GM19452 (cell line): Measurements from ENCODE around the gene CST3.
"Not testable (repeated sequence)": the region's sequence is repeated elsewhere in the genome, so short reads cannot be mapped to it uniquely, and the experiment has no call there.

Experiments
- ATAC-seq: cut with Tn5 transposase; IDR thresholded peaks from one replicate; pipeline ENCODE4 v1.9.1; 2021; ENCODE audit not compliant: unreplicated experiment

Gene CST3

DNA sequence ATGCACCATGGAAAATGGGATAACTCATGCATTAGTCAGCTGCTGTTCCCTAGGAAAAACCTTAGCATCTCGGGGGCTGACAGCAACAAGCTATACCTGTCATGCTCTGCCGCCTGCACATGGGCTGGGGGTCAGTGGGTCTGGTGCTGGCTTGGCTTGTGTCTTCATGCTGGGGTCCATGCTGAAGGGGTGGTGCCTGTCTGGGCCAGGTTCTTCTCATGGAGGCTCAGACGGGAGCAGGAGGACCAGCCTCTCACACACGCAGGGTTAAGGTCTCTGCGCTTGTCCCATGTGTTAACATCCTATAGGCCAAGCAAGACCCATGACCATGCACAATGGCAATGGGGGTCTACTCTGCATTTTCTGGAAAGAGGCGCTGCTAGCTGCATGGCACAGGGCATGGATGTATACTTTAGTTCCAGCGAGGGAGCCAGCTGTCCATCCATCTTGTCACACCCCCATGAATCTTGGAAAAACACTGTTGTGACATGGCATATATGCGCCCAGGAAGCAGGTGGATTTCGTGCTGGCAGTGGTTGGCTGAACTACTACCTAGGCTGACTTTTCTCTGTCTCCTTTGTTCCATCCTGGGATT, 24.6 kb upstream of the CST3 start:
- no peak for ATAC-seq

DNA sequence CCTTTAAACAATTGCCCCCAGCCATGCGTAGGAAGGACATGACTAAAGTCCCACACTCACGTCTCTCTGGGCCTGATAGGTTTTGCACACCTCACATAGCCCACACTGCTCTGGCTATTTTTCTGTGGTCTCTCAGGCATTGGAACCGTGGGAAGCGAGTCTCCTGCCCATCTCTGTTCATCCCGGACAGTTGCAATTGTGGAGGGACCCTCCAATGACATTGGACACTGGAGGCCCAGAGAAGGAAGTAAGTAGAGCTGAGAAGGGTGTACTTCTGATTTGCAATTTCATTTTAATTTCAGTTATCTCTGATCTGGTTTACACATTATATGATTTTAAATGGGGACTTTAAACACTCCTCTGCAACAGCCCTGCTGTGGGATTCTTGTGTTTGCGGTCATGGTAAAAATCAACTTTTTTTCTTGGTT, 23.3 kb upstream of the CST3 start:
- ATAC-seq = no peak

DNA sequence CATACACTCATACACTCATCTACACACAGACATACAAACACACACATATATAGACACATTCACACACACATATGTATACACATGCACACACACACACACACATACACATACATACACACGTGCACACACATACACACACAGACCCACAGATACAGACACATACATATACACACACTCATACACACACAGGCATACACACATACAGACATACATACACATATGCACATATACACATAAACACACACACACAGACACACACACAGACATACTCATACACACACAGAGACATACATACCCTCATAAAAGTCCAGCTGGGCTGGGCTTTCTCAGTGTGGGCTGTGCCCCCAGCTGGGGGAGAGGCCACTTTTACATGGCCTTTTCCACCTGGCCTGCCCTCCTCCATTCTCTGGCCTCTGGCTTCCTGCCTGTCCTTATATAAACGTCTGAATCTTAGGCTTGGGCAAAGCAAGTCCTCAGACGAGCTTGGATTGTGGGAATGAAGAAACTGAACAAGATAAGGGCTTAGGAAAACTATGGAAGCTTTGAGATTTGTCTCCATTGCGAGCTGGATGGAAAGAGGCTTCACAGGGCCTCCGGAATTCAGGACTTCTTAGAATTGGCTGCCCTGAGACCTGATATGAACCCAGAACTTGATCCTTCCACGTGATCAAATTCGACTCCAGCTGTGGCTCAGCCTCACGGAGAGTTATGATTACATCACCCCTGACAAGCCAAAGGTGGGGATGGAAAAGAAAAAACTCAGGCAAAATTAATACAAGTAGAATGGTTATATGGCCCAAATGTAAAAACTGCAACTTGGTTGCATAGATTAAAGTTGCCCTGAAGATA, 22.5 kb upstream of the CST3 start:
- no peak for ATAC-seq

DNA sequence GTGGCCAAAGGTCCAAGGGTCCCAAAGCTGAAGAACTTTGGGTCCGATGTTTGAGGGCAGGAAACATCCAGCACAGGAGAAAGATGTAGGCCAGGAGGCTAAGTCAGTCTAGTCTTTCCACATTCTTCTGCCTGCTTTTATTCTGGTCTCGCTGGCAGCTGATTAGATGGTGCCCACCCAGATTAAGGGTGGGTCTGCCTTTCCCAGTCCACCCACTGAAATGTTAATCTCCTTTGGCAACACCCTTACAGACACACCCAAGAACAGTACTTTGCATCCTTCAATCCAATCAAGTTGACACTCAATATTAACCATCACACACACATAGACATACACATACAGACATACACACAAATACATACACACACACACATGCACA, 21.8 kb upstream of the CST3 start:
- ATAC-seq = not testable (repeated sequence)

DNA sequence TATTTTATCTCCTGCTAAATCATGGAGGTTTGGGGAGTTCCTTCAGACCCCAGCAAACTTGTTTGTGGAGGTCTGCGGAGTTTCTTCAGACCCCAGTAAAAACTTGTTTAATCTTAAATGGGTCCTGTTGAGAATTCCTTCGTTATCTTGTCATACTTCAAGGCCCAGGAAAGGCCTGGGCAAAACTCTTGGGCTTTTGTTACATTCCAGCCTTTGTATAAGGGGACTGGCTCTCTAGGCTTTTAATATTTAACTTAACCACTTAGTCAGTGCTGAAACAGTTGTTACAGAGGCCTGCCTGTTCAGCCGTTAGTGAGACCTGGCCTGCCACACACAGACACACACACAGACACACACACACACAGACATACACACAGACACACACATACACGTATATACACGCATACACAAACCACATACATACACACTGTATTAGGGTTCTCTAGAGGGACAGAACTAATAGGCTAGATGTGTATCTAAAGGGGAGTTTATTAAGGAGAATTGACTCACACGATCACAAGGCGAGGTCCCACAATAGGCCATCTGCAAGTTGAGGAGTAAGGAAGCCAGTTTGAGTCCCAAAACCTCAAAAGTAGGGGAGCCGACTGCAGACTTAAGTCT, 21.3 kb upstream of the CST3 start:
- no peak for ATAC-seq

DNA sequence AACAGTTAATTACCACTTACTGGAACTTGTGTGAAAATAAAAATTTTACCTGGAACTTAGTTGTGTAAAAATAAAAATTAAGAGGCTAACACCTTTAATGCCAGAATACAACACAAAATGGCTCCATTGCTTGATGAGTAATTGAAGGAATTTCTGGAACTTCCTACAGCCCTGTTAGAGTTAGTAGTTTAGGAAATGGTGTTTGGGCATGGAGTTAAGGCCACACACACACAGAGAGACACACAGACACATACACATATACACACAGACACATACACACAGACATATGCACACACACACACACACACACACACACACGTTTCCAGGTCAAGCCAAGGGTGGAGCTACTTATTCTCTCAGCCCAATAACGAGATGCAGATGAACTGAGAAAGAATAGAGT, 20.6 kb upstream of the CST3 start:
- ATAC-seq = no peak

DNA sequence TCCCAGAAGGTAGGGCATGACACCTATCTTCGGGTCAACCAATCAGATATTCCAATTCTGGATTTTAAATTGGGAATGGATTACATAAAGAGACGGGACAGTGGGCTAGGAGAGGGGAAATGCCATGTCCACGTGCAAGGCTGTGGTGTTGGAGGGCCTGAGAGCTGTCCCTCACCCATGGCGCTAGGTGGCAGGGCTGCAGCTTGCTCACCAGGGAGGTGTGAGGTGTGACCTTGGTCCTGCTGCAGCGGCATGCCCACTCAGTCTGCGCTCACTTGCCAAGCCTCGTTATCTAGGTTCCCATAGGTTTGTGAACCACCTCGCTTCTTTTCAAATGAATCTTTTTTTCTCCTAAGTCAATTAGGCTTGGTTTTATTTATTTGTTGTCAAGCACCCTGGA, 19.4 kb upstream of the CST3 start:
- ATAC-seq = no peak

DNA sequence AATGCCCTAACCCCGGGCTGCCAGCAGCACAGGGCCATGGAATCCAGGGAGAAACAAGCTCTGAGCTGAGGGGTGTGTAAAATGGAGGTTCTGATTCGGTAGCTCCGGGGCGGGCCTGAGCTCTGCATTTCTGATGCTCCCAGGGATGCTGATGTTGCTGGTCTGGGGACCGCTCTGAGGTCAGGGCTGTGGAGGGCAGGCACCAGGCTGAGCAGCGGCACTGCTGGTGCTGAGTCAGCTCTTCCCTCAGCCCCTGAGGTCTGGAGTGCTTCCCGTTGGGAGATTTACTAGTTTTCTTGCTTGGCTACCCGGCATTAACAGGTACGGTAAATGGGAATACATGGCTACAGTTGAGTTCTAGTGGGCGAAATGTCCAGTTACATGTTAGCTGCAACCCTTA, 18.6 kb upstream of the CST3 start:
- no peak for ATAC-seq

DNA sequence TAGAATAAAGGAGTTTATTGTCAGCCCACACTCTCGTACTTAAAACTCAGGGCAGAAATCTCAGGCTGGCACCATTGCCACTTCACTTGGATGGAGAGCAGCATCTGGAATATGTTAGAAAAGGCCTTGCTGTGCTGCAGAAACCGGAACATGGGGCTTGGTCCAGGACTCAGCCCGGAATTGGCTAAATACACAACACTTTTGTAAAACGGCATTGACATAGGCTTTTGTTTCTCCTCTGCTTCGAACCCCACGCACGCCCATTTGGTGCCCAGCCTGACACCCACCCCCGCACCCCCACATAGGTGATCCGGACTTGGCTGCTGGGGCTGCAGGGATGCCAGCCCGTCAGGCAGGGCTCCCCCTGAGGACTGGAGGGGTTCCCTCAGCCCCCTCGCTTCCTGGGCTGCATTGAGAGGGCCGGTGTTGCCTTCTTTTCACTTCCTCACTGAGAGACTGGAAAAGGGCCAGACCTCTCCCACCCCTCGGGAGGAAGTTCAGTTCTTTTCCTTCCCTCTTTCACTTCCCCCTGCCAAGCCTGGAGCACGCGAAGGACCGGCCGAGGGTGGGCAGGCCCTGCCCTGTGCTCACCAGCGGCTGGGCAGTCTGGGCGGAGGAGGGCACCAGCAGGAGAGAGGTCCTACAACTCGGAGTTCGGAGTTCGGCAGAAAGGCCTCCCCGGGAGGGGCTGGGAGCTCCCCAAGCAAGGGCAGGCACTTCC, 17.9 kb upstream of the CST3 start:
- ATAC-seq = no peak

DNA sequence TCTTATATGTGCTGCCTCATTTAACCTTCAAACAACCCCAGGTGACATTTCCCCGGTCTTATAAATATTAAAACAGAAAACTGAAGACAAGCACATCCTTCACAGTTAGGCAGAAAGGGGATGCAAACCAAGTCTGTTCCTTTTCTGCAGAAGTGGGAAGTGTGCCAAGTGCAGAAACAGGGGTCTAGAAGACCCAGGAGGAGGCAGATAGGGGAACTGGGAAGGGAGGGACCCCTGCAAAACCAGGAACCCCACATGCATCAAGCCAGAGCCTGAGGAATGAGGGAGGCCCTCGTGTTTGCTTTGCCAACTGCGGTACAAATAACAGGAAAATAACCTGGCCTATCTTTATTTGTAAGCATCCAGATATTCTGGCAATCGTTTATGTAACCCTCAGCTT, 17.0 kb upstream of the CST3 start:
- no peak for ATAC-seq

DNA sequence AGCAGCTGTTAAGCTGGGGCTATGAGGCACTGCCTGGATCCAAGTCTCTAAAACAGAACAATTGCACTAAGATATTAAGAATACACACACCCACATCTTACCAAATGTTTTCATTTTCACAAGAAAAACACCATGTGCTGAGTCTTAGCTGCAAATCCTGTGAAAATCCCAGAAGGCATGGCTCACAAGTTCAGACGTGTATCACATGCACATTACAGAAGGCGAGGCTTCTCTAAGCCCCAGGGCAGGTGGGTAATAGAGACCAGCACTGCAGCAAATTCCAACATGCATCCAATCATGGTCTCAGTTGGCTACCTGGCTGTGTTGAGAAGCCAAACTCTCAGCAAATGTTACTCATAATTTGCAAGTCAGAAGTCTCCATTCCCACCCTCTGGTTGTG, 16.2 kb upstream of the CST3 start:
- no peak for ATAC-seq

DNA sequence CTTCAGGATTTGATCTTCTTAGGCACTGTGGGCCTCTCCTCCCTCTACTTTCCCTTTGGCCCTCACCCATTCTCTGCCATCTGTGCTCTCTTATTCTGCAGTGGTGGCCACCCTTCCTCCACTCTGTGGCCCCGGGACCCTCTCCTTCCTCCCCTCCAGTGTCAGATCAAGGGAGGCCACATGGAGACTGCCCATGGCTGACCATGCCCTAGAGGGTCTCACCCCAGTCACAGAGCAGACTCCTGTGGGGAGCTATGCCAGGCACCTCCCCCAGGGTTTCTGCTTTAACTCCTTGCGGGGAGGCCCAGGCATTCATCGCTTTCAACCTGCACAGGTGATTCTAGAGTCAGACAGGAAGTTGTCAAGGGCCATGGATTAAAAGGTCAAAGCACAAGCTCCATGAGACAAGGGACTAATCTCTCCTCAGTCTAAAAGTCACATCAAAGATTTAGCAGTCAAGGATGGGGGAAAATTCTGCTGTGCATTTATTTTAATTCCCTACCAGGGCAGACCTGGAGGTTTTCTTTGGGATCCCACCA, 15.7 kb upstream of the CST3 start:
- ATAC-seq = no peak

DNA sequence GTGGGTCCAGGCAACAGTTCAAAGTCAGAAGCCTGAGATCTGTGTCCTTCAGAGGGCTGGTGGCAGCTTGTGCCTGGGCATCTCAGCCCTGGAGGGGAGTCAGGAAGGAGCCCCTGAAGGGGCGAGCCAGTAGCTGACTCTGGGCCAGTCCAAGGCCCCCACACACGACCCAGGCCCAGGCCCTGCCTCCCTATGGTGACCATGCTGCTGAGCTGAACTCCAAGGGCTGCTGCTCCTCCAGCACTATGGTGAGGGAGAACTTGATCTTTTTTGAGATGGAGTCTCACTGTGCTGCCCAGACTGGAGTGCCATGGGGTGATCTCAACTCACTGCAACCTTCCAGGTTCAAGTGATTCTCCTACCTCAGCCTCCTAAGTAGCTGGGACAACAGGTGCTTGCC, 15.2 kb upstream of the CST3 start:
- no peak for ATAC-seq

DNA sequence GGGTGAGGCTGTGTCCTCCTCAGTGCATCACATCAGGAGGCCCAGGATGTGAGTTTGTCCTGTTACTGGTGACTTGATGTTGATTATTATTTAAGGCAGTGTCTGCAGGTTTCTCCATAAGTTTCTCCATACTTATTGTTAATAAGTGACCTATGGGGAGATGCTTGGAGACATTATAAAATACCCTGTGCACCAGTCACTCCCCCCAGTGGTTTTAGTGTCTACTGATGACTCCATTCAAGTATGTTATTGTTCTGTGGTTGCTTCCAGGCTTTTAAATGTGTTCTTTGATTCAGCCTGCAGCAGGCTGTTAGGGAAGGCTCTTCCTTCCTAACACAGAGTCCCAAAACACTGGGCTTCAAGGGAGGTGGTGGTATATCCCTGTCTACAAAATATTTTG, 14.6 kb upstream of the CST3 start:
- ATAC-seq = no peak

DNA sequence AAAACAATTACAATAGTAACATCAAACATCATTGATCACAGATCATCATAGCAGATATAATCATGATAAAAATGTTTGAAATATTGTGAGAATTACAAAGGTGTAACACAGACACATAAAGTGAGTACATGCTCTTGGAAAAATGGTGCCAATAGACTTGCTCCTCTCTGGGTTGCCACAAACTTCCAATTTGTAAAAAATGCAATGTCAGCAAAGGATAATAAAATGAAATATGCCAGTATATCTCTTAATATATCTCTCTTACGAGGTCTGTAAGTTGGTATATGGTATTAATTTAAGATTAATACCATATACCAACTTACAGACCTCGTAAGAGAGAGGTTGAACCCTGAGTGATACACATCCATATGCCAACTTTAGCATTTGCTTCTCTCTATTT, 13.4 kb upstream of the CST3 start:
- no peak for ATAC-seq

DNA sequence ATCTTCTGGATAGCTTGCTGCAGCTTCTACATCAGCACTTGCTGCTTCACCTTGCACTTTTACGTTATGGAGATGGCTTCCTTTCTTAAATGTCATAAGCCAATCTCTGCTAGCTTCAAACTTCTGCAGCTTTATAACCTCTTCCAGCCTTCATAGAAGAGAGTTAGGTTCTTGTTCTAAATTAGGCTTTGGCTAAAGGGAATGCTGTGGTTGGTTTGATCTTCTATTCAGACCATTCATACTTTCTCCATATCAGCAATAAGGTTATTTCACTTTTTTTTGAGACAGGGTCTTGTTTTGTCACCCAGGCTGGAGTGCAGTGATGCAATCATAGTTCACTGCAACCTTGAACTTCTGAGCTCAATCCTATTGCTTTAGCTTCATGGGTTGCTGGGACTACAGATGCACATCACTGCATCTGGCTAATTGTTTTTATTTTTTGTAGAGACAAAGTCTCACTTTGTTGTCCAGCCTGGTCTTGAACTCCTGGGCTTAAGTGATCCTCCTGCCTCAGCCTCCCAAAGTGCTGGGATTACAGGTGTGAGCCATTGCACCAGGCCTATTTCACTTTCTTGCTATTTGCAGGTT, 12.2 kb upstream of the CST3 start:
- no peak for ATAC-seq

DNA sequence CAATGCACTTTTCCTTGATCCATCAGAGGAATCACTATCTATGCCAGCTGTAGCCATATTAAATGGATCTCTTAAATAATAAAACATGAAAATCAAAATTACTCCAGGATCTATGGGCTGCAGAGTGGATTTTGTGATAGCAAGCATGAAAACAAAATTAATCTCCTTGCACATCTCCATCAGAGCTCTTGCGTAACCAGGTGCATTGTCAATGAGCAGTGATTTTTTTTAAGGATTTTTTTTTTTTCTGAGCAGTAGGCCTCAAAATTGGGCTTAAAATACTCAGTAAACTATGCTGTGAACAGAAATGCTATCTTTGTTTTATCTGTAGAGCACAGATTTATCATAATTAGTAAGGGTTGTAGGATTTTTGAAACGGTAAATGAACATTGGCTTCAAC, 11.5 kb upstream of the CST3 start:
- no peak for ATAC-seq

DNA sequence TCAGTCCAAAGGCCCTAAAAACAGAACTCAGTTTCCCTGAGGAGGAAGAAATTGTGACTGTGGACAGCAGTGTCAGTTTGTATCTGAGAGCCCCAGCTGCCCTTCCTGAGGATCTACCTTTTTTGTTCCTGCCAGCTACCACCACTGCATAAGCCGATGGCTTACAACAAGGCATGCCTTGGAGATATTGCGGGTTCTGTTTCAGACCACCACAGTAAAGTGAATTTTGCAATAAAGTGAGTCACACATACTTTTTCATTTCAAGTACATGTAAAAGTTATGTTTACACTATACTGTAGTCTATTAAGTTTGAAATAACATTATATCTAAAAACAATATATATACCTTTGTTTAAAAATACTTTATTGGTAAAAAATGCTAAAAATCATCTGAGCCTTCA, 9.6 kb upstream of the CST3 start:
- no peak for ATAC-seq

DNA sequence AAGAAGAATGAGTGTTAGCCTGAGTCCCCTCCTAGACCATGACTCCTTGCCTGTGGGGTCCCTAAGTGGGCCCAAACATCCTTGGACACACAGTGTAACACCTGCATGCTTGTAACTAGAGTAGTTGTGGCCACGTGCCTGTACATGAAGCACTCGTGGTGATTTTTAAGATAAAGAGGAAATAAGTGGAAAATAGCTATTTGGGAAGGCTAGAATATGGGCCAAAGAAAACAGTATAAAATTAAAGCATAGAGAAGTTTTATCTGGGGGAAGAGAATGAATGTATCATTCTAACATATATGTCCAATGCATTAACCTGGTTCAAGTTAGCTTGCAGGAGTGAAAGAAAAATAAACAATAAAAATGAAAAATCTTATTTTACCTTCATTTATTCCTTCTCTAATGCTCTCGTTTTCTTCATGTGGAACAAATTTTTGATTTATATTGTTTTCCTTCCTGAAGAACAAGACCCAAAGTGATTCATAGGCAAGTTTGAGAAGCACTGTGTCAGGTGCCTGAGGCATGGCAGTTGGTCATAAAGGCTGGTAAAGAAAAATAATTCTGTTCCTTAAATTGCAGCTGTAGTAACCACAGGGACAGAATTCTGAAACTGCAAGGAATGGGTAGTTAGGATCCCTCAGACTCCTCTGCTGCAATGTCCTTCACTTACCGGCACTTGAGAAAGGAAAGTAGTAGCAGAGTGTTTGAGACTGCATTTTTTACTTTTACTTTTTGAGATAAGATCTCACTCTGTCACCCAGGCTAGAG, 8.5 kb upstream of the CST3 start:
- ATAC-seq = no peak

DNA sequence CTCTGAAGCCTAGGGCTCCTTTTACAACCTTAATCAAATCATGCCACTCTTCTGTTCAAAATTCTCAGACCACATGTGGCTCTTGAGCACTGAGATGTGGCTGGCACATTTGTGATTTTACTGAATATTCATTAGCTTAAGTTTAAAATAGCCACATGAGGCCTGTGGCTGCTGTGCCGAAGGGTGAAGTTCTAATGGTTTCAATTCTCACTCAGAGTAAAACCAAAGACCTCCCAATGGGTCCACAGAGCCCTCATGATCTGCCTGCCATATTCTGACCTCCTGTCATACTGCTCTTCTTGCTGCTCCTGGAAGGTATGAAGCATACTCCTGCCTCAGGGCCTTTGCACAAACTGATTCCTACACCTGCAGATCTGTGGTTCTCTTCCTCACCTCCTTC, 7.8 kb upstream of the CST3 start:
- no peak for ATAC-seq
